ENCODE measurements around the gene KLHL29.
"Not testable (repeated sequence)": the region's sequence is repeated elsewhere in the genome, so short reads cannot be mapped to it uniquely, and the experiment has no call there.

KLHL29 gene

GRCh38 chr2:23373666-23374065 lies 11.3 kb upstream of the KLHL29 start:
- no peak for DNase-seq

- DNase-seq: peak; percentile 81
Measured at GRCh38 chr2:23375448-23375847, 9.5 kb upstream of the KLHL29 start.

DNA sequence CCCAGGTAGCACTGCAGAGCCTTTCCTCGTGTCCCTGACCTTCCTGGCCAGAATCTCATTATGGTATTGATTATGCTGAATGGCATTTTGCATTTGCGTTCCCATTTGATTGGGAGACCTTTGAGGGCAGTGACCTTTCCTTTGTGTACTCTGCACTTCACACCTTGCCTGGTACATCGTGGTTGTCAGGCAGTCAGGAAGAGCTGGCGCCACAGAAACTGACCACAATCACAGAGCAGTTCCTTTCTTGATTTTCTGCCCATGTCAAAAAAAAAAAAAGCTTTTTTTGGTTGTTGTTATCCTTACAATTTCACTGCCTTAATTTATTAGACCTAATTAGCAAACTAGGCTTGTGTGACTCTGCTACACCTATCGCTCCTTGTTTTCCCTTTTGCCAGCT lies 8.9 kb upstream of the KLHL29 start:
- DNase-seq: no peak

GRCh38 chr2:23376972-23377371 lies 8.0 kb upstream of the KLHL29 start:
- DNase-seq: no peak

DNA sequence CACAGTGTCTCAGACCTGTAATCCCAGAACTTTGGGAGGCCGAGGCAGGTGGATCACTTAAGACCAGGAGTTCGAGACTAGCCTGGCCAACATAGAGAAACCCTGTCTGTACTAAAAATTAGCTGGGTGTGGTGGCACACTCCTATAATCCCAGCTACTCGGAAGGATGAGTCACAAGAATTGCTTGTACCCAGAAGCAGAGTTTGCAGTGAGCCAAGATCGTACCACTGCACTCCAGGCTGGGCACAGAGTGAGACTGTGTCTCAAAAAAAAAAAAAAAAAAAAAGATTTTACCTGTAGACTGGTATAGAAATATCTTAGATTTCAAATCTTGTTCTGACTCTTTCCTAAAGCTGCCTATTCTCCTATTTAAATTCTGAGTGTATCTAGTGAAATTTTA lies 7.2 kb upstream of the KLHL29 start:
- DNase-seq: no peak

GRCh38 chr2:23378496-23378895 lies 6.5 kb upstream of the KLHL29 start:
- no peak for DNase-seq

GRCh38 chr2:23379220-23379695 lies 5.7 kb upstream of the KLHL29 start:
- DNase-seq: no peak

DNA sequence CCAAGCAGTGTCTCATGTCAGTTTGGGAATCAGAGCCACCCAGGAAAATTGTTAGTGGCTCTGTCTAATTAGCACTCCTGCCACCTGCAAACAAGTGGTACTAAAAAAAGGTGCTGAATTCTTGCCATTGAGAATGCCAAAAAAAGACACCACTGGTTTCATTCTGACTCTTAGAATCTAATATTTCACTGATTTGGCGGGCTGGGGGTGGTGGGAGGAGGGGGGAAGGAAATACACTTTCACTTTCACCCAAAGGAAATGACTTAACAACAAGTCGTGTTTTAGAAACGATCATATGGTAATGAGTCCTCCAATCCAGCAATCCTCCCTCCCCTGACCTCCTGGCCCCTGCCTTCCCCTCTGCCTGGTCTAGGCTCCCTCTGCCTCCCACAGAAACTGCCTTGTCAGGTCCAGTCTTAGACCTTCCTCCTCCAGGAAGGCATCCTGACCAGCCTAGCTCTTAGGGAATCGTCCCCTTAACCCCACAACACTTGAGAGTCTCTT lies 4.4 kb upstream of the KLHL29 start:
- DNase-seq: no peak

GRCh38 chr2:23381084-23381483 lies 3.9 kb upstream of the KLHL29 start:
- no peak for DNase-seq

- DNase-seq: no peak
Measured at GRCh38 chr2:23381485-23381884, 3.5 kb upstream of the KLHL29 start.

GRCh38 chr2:23383100-23383499 lies 1.9 kb upstream of the KLHL29 start:
- DNase-seq: no peak

GRCh38 chr2:23385351-23385747 lies 370 bp downstream of the KLHL29 start:
- peak; percentile 52 for DNase-seq

DNA sequence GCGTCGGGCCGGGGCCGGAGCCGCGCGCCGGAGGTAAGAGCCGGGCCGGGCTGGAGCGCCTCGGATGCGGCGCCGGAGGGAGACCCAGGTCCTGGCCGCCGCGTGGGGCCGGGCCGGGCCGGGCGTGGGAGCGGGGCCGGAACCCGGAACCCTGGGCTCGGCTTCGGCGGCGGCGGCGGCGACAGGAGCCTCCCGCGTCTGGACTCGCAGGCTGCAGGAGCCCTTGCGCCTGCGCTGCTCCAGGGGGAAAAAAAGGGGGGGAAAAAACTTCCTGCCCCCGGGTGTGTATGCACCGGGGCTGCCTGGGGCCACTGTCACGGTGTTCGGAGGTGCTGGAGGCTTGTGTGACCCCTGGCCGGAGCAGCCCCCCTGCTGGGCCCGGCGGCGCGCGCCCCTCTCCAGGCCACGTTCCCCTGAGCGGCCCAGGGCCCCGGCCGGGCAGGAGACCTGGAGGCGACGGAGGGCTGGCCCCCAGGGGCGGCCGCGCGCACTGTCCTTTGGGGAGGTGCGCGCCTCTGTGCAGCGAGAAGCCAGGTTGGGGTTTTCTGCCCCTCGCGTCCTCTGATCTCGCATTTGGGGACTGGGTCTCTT lies 864 bp downstream of the KLHL29 start:
- peak; percentile 61 for DNase-seq

- DNase-seq: peak; percentile 55
Measured at GRCh38 chr2:23386339-23387220, 1.6 kb downstream of the KLHL29 start.

DNA sequence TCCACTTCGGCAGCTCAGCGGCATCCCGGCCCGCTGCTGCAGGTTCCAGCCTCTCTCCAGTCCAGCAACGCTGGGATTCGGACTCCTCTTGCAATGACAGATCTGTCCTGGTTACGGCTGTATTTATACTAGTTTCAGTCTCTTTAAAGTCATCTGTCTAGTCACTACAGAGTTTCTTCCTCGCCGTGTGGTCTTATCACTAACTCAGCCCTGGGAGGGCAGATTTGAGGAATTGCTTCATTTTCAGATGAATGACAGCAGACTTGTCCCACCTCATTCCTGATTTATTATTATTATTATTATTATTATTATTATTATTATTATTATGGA lies 2.2 kb downstream of the KLHL29 start:
- no peak for DNase-seq

DNA sequence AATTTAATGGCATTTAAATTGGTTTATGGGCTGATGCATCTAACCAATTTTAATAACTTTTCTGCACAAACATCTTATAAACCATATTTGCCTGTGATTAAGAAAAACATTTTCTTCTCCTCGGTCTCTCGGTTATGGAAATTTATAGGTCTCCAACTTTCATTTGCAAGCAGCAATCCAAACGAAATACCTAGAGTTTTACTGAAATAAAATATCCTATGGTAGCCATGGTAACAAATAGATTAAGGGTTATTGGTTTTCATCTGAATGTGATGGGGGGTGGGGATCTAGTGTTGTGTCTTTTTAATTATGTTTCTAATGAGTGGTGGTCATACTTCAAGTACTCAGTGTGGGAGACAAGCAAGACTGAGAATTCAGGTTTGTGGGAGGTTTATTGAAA lies 2.9 kb downstream of the KLHL29 start:
- DNase-seq: no peak

DNA sequence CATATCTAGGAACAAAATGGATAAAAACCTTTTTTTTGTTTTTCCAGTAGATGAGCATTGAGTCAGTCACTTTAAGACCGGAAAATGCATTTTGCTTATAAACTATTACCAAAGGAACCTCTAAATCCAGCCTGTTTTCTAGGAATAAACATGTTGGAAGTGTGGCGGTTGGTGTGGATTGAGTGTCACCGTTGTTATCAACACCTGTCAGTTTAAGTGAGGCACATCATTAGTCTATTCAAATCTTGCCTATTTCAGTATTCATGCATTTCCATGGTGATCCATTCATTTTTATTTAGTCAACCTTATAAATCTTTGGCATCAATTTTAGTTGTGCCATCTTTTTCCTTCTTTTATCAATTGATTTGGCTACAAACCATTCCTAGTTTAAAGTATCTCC lies 3.3 kb downstream of the KLHL29 start:
- no peak for DNase-seq

GRCh38 chr2:23388756-23389514 lies 4.0 kb downstream of the KLHL29 start:
- no peak for DNase-seq

- no peak for DNase-seq
Measured at GRCh38 chr2:23390152-23390551, 5.2 kb downstream of the KLHL29 start.

GRCh38 chr2:23391237-23391736 lies 6.3 kb downstream of the KLHL29 start:
- not testable (repeated sequence) for DNase-seq

DNA sequence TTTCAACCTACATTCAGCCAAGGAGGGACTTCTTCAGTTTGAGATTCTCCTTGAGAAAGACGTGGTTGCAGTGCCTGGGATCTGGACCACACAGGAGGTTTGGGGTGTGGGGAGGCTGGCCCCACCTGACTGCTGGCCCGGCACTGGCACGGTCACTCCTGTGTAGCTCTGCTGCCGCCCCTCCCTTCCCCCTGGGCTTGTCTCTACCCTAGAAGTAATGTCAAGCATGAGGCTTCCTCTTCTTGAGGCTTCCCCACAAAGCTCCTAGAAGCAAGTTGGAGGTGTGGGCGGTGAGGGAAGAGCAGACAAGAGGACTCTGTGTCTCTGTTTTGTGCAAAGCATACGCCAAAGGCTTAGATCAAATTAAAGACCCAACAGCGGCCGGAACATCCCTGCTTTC lies 8.7 kb downstream of the KLHL29 start:
- no peak for DNase-seq

- no peak for DNase-seq
Measured at GRCh38 chr2:23394700-23395099, 9.7 kb downstream of the KLHL29 start.

- no peak for DNase-seq
Measured at GRCh38 chr2:23397478-23397877, 12.5 kb downstream of the KLHL29 start.

Measured in NCI-H82 (cell line).